Measurements from ENCODE around the gene LRMDA. TPM values are rescaled to one million over a fixed set of nuclear protein-coding genes. Genes with fewer than 3 reads are reported as not detected.

LRMDA gene
- total RNA-seq, 1 donor from 2014 or later, result not detected

DNA sequence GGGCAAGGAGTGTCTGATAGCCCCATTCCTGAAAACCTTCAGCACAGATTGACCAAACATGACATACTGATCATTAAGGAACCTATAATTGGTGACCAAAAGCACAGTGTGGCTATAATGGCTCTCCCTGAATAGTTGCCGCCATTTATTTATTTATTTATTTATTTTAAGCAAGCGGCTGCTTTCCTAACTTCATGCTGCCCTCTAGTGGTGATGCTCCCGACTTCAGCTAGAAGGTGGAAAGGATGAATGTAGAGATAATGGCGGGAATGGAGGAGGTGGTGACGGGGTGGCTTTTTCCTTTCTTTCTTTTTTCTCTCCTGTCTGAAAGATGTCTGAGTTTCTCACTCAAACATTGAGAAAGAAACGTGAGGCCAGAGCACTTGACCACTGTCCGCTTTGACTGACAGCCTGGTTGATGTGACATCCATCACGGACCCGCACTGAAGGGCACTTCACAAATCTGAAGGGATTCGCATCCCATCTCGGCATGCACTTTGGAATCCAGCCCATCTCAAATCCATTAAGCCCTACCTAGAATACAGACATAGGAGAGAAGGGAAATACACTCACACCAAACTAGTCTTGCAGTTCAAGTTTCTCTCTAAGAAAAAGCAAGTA, 1116.0 kb downstream of the LRMDA start:
- H3K9me3 Mint-ChIP-seq, result no peaks in the 10 kb centered on the region
- no peak overlapping the region for H3K27ac Mint-ChIP-seq
- no peaks in the 10 kb centered on the region for H3K36me3 Mint-ChIP-seq (ENCODE audit: low read depth)
- H3K4me1 Mint-ChIP-seq, result peaks cover 1% of the 10 kb centered on the region
- H3K4me3 Mint-ChIP-seq, result no peak overlapping the region
- no peaks in the 10 kb centered on the region for H3K27me3 Mint-ChIP-seq
- DNase-seq, result peak; percentile 82
- intact Hi-C loops (cut with micrococcal nuclease), result no loop called here

DNA sequence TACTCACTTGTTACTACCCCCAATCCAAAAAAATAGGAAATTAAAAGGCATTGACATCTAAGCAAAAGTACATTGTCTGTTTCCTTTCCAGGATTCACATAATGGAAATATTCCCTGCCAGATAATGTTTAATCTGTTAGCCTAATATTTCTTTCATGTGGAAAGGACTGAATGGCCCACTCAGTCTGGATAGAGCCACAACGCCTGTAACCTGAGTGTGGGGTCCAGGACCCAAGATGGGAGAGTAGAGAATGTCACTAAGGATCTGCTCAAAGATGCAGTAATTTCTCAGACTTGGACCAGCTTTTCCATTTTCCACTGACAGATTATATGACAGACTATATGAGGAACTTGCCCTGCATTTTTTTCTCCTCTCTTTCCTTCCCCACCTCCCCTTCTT, 1117.3 kb downstream of the LRMDA start:
- no peaks in the 10 kb centered on the region for H3K9me3 Mint-ChIP-seq
- peaks cover 1% of the 10 kb centered on the region for H3K4me1 Mint-ChIP-seq
- H3K27me3 Mint-ChIP-seq, result no peaks in the 10 kb centered on the region
- no peak overlapping the region for H3K4me3 Mint-ChIP-seq
- no peak overlapping the region for H3K27ac Mint-ChIP-seq
- intact Hi-C loops (cut with micrococcal nuclease), result no loop called here
- DNase-seq, result no peak
- no peaks in the 10 kb centered on the region for H3K36me3 Mint-ChIP-seq (ENCODE audit: low read depth)

DNA sequence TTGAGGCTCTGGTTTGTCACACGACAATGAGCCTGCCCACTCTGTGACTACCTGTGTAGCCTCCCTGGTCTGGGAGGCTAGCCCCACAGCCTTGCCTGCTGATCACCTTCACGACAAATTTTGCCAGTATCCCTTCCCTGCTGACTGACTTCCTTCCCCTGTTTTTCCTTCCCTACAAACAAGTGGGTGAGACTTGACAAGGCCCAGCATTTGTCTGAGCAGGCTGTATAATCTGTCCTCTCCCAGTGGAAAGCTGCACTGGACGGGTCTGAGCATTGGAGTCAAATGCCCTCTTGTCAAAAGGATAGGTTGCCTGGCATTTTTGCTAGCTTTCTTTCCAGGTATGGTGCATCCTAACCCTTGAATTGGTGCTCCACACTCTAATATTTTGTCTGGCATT, 1117.7 kb downstream of the LRMDA start:
- Mint-ChIP-seq H3K27ac (no peak overlapping the region), H3K4me3 (no peak overlapping the region), H3K27me3 (no peaks in the 10 kb centered on the region), H3K4me1 (peaks cover 1% of the 10 kb centered on the region), H3K9me3 (no peaks in the 10 kb centered on the region), H3K36me3 (ENCODE audit: low read depth) (no peaks in the 10 kb centered on the region)
- intact Hi-C loops (cut with micrococcal nuclease), result no loop called here
- no peak for DNase-seq

DNA sequence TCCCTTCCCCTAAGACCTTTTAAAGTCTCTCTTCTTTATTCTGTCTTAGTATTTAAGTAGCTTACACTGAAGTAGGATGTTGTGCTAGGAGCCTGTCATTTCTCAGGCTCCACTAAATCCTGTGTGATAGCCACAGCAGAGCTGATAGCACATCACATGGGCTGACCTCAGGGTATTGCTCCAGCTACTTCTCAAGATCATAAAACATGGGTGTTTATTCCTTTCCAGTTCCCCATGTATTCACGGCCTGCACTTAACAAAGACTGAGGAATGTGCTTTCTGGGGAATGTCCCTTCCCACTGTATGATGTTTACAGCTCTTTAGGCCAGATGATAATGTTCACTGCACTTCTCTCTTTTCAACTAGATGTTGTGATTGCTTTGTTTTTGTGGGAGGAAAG, 1119.4 kb downstream of the LRMDA start:
- H3K36me3 Mint-ChIP-seq (ENCODE audit: low read depth), result no peaks in the 10 kb centered on the region
- no peak overlapping the region for H3K4me3 Mint-ChIP-seq
- DNase-seq, result no peak
- H3K27ac Mint-ChIP-seq, result no peak overlapping the region
- H3K27me3 Mint-ChIP-seq, result no peaks in the 10 kb centered on the region
- no peaks in the 10 kb centered on the region for H3K9me3 Mint-ChIP-seq
- H3K4me1 Mint-ChIP-seq, result peaks cover 1% of the 10 kb centered on the region
- intact Hi-C loops (cut with micrococcal nuclease), result no loop called here

DNA sequence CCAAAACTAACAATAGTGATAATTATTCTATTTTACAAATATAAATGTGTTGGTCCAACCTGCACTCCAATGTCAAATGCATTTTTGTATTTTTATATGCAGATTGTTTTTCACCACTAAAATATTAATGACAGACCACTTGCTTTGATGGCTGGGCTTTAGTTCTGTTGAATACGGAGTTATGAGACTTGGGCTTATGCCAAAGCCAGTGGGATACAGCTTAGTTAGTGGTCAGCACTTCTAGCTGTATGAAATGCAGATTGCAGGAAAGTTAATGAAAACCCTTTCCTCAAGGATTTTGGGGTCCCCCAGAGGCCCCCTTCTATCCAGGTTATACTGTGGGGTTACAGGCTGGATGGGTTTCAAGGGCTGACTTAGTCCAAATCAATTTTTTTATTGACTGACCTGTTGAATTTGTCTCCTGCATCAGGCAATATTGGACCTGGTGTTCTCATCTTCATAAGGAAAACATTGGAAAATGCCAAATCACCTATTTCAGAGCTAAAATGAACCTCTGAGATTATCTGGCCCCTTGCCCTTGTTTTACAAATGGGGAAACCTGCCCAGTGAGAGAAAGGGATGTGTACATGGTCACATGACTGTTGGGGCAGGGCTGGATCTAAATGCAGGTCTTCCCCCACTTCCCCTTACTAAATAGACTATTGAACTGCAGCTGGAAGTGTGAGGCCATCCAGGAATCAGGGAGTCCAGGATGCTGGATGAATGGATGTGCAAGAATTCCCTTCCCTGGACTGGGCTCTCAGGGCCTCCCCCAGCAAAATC, 1120.9 kb downstream of the LRMDA start:
- H3K36me3 Mint-ChIP-seq (ENCODE audit: low read depth), result no peaks in the 10 kb centered on the region
- H3K27me3 Mint-ChIP-seq, result no peaks in the 10 kb centered on the region
- no peak overlapping the region for H3K27ac Mint-ChIP-seq
- DNase-seq, result no peak
- H3K4me1 Mint-ChIP-seq, result peaks cover 1% of the 10 kb centered on the region
- H3K4me3 Mint-ChIP-seq, result no peak overlapping the region
- intact Hi-C loops (cut with micrococcal nuclease), result no loop called here
- no peaks in the 10 kb centered on the region for H3K9me3 Mint-ChIP-seq

DNA sequence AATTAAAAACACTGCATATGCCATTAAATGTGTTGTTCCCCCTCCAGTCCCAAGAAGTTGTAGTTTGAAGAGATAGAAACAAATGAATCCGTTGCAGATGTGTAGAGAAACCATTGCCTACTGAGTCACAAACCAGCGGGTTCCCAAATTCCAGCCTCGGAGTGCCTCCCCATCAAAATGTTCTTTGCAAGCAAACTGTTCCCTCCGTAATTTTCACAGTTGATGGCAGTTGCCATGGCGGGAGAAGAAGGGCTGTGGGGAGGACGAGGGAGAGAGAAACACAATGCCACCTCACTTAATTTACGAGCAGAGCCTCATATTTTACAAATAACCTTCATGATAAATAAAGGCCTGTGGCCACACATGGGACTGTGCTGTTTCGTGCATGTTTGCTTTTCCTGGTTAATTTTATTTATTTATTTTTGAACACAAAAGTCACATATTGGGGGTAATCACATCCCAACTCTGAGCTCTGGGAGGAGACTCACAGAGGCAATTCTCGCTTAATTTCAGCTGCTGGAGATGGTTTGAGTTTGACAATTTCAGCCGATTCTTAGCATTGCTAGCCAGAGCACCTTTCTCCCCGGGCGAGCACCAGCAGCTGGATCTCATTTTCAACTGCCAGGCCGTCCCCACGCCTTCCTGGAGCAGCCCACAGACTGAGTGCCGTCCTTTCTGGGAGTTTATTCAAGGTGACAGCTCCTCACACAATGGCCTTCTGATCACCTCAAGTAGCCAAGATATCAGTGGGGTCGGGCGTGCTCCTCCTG, 1122.0 kb downstream of the LRMDA start:
- Mint-ChIP-seq H3K36me3 (ENCODE audit: low read depth) (no peaks in the 10 kb centered on the region), H3K4me1 (no peaks in the 10 kb centered on the region), H3K27me3 (no peaks in the 10 kb centered on the region), H3K4me3 (no peak overlapping the region), H3K9me3 (no peaks in the 10 kb centered on the region), H3K27ac (no peak overlapping the region)
- no peak for DNase-seq
- intact Hi-C loops (cut with micrococcal nuclease), result no loop called here

DNA sequence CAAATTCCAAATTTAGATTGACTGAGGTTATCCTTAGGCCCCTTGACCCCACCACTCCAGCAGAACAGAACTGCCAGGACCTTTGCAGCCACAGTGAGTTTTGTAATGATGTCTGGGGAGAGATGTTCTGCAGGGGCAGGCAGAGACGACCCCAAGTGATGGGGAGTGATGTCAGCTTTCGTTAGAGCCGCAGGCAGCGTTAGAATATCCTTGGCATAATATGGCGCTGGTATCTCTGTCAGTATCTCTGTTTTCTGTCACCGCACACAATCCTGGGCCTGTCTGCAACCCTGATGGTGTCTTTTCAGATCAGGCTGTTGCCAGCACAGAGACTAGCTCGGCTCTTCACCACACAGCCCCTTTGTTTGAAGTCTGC, 1122.6 kb downstream of the LRMDA start:
- Mint-ChIP-seq H3K4me1 (no peaks in the 10 kb centered on the region), H3K9me3 (no peaks in the 10 kb centered on the region), H3K36me3 (ENCODE audit: low read depth) (no peaks in the 10 kb centered on the region), H3K27me3 (no peaks in the 10 kb centered on the region), H3K4me3 (no peak overlapping the region), H3K27ac (no peak overlapping the region)
- intact Hi-C loops (cut with micrococcal nuclease), result no loop called here
- no peak for DNase-seq

DNA sequence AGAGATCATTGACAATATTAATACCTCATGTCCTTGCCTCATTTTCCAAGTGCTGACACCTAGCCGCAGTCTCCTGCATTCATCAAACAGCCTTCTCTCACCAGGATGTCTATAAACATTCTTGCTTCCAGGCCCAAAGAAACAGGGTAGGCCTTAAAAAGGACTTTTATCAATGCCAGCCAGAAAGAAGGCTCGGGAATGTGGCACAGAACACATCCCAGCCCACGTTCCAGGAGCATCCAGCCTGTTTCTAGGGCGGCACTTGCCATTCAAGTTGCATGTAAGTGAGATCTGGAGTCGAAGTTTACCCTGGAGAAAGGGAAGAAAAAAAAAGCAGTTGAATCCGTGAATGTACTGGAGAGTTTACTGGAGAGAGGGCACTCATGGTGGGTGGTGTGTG, 1123.1 kb downstream of the LRMDA start:
- H3K4me1 Mint-ChIP-seq, result no peaks in the 10 kb centered on the region
- no peak overlapping the region for H3K4me3 Mint-ChIP-seq
- no peak overlapping the region for H3K27ac Mint-ChIP-seq
- intact Hi-C loops (cut with micrococcal nuclease), result no loop called here
- DNase-seq, result no peak
- H3K27me3 Mint-ChIP-seq, result no peaks in the 10 kb centered on the region
- no peaks in the 10 kb centered on the region for H3K9me3 Mint-ChIP-seq
- H3K36me3 Mint-ChIP-seq (ENCODE audit: low read depth), result no peaks in the 10 kb centered on the region

DNA sequence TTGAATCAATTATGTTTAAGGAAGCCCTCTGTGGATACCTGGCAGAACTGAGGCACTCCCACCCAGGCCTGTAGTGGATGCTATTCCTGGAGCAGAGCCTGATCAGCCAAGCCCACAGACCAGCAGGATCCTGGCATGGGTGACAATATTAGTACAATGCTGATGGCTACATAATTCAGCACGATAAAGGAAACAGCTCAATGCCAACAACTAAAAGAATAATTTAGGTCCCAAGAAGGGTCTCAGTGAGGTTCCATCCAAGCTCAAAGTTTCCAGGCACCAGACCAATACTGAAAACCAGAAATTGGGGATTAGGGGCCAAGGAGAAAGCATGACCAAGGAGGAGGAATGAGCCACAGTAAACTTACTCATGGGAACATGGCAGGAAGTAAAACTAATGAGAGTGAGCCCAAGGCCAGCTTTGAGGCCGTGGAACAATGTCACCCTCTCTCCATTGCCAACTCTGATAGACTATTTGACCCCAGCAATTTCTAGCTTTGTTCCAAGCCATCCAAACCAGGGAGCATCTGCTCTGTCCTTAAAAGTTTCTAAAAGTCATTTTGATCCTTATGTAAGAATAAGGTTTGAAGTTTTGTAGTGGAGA, 1123.7 kb downstream of the LRMDA start:
- intact Hi-C loops (cut with micrococcal nuclease), result no loop called here
- no peaks in the 10 kb centered on the region for H3K4me1 Mint-ChIP-seq

DNA sequence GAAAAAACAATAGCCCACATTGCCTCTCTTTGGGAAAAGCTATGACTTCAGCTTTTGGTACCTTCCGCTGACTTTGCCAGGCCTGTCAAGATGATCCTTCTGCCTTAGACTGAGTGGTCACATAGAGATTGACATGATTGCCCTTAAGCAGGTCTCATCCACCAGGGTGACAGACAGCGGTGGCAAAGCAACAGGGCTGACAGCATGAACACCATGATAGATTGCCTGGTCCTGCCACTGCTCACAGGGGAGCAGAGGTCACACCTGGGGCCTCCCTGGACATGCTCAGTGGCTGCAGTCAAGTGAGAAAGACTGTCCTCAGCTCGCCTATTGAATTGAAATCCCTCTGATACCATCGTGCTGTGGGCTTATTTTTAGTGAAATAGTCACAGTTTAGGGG, 1125.9 kb downstream of the LRMDA start:
- intact Hi-C loops (cut with micrococcal nuclease), result no loop called here
- H3K36me3 Mint-ChIP-seq (ENCODE audit: low read depth), result no peaks in the 10 kb centered on the region
- no peaks in the 10 kb centered on the region for H3K27me3 Mint-ChIP-seq
- H3K4me1 Mint-ChIP-seq, result no peaks in the 10 kb centered on the region
- no peak overlapping the region for H3K4me3 Mint-ChIP-seq
- no peak overlapping the region for H3K27ac Mint-ChIP-seq
- H3K9me3 Mint-ChIP-seq, result no peaks in the 10 kb centered on the region
- DNase-seq, result no peak

More for the DNA sequence above, 1123.7 kb downstream of the LRMDA start:
- DNase-seq, result no peak
- Mint-ChIP-seq H3K36me3 (ENCODE audit: low read depth) (no peaks in the 10 kb centered on the region), H3K27me3 (no peaks in the 10 kb centered on the region), H3K27ac (no peak overlapping the region), H3K4me3 (no peak overlapping the region), H3K9me3 (no peaks in the 10 kb centered on the region)

DNA sequence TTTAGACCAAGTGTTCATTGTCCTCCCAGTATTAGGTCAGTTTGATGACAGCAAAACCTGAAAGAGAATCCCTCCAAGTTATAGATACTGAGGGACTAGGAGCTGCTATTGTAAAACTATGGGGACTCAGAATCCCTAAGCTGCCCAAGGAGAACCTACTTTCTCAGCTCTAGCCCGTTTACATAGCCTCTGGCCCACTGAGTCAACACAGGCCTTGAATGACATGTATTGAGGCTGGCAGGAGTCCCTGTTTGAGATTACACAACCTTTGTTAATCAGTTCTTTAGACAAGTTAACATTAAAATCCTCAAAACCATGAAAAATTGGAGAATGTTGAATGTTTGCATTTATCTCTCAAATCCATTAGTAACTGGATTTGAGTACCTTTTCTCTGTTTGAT, 1127.2 kb downstream of the LRMDA start:
- DNase-seq, result no peak
- no peak overlapping the region for H3K27ac Mint-ChIP-seq
- H3K4me3 Mint-ChIP-seq, result no peak overlapping the region

DNA sequence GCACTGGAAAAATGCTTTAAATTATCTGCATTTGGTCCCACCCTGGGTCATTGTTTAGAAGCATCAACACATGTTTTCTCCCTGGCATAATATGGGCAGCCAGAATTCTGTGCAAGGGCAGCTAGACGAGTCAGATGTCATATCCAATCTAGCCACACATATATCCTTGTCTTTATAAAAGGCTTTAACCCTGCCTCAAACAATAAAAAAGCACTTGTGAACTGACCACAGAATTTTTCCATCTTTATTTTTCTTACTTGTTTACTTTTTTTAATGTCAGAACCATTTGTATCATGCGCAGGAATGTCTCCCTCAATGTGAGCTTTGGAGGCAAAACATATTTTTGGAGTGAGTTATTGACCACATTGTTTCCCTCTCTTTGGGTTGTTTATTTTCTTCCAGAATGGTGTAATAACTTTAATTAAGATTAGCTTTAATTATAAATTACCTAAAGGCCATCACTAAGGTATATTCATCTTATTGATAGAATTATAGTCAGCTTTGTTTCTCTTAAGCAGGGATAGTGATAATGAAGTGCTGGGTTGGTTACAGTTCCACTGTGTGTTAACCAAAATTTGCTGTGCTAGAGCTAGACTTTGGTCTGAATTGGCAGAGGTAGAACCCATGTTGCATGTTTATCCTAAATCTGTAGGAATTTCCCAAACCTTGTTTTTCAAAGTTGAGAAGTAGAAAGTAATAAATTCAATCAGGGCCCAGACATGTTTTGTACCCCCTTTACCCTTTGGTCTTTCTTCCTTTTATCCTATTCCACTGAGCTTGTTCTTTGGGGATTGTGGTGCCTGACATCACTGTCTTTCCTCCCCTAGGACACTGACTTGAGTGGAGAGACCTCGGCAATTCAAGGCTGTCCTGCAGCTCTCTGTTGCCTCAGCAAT, 1127.8 kb downstream of the LRMDA start:
- H3K27me3 Mint-ChIP-seq, result no peaks in the 10 kb centered on the region
- no peak overlapping the region for H3K4me3 Mint-ChIP-seq
- intact Hi-C loops (cut with micrococcal nuclease), result no loop called here
- H3K27ac Mint-ChIP-seq, result no peak overlapping the region
- no peaks in the 10 kb centered on the region for H3K36me3 Mint-ChIP-seq (ENCODE audit: low read depth)
- no peaks in the 10 kb centered on the region for H3K4me1 Mint-ChIP-seq
- no peak for DNase-seq
- H3K9me3 Mint-ChIP-seq, result no peaks in the 10 kb centered on the region

More for the DNA sequence above, 1127.2 kb downstream of the LRMDA start:
- intact Hi-C loops (cut with micrococcal nuclease), result no loop called here
- Mint-ChIP-seq H3K27me3 (no peaks in the 10 kb centered on the region), H3K9me3 (no peaks in the 10 kb centered on the region), H3K4me1 (no peaks in the 10 kb centered on the region), H3K36me3 (ENCODE audit: low read depth) (no peaks in the 10 kb centered on the region)

DNA sequence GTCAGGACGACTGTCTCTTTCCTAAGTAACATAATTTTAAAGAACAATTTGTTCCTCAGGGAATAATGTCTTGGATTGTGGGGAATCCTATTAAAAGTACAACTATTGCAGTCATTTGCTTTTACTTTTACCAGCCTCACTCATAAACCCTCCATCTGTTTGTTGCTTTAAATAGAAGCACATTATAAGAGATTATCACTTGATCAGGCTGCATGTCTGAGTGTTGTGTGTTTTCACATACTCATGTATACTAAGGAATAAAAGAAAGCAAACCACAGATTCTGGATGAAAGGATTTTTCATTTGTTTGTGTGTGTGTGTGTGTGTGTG, 1128.4 kb downstream of the LRMDA start:
- Mint-ChIP-seq H3K27ac (no peak overlapping the region), H3K27me3 (no peaks in the 10 kb centered on the region), H3K4me1 (no peaks in the 10 kb centered on the region), H3K36me3 (ENCODE audit: low read depth) (no peaks in the 10 kb centered on the region), H3K9me3 (no peaks in the 10 kb centered on the region), H3K4me3 (no peak overlapping the region)
- DNase-seq, result no peak
- intact Hi-C loops (cut with micrococcal nuclease), result no loop called here
